Spleen (tissue), 7 donors: ENCODE measurements around the gene ITIH4.

Experiments
- POLR2A ChIP-seq, 3 donors: fragments of 450-650 bp; IDR thresholded peaks; one replicate each; pipeline ENCODE4 v1.5.1; 2017; ENCODE audit warnings: antibody characterized with exemption in 3 of 3, mild to moderate bottlenecking in 1 of 3
- POLR2AphosphoS5 ChIP-seq, 3 donors: sonication (generic); formaldehyde crosslinking; IDR thresholded peaks; one replicate each; pipeline ENCODE4 v1.5.1; 2017; ENCODE audit warnings: antibody characterized with exemption in 3 of 3
- TF ChIP-seq, protein P1 (sequence below), 11 experiments: fragments of 200-600 bp in 7 of 11; fragments of 450-650 bp in 4 of 11; sonication (generic) in 4 of 11; IDR thresholded peaks in 8 of 11; conservative IDR thresholded peaks in 3 of 11; 1 replicate in 7 of 11; 2 replicates in 4 of 11; pipeline versions ENCODE4 v1.4.0 to v1.8.0; 2016 to 2021; ENCODE audit warnings: antibody characterized with exemption in 11 of 11, inconsistent platforms in 4 of 11, mild to moderate bottlenecking in 1 of 11
- donor health status: DM: no; HTN: no; CAD: no; lungs with moderate emphysema.
- donor health status: DM: no; HTN: no; CAD: no.
- donor health status: DM: no; HTN: no; CAD: no.

DNA sequence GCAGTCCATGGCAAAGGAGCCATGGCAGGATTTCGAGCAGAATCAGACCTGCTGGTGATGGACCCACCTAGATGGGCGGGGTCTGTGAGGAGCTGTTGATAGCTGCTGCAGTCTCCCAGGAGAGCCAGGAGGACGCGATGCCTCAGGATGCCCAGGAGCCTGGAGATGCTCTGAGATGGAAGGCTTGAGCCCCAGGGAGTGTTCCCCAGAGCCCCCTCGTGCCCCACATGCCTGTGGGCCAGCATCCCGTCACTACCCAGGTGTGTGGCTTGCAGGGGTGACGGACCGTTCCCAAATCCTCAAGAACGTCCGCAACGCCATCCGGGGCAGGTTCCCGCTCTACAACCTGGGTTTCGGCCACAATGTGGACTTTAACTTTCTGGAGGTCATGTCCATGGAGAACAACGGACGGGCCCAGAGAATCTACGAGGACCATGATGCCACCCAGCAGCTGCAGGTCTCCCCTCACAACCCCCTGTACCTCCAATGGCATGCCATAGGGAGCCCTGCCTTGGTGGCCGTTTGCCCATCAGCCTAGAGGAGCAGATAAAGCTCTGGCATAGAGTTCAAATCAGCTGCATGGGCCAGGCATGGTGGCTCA is 46.4 kb downstream of the ITIH4 start:
- TF ChIP-seq POLR2A (IDR thresholded peaks at IDR 0.05) (no peak), POLR2AphosphoS5 (IDR thresholded peaks at IDR 0.05) (no peak)
- TF ChIP-seq, protein P1, sequence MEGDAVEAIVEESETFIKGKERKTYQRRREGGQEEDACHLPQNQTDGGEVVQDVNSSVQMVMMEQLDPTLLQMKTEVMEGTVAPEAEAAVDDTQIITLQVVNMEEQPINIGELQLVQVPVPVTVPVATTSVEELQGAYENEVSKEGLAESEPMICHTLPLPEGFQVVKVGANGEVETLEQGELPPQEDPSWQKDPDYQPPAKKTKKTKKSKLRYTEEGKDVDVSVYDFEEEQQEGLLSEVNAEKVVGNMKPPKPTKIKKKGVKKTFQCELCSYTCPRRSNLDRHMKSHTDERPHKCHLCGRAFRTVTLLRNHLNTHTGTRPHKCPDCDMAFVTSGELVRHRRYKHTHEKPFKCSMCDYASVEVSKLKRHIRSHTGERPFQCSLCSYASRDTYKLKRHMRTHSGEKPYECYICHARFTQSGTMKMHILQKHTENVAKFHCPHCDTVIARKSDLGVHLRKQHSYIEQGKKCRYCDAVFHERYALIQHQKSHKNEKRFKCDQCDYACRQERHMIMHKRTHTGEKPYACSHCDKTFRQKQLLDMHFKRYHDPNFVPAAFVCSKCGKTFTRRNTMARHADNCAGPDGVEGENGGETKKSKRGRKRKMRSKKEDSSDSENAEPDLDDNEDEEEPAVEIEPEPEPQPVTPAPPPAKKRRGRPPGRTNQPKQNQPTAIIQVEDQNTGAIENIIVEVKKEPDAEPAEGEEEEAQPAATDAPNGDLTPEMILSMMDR (IDR thresholded peaks at IDR 0.05 in 8 of 11, conservative IDR thresholded peaks at IDR 0.05 in 3 of 11): no peak
